GM21529 (cell line): ENCODE data around the gene SCARB1.

Experiments used
- ATAC-seq: cut with Tn5 transposase; IDR thresholded peaks from one replicate; pipeline ENCODE4 v1.9.1; 2021; ENCODE audit not compliant: unreplicated experiment

Gene SCARB1

GRCh38 chr12:124736115-124737039 is 127.3 kb downstream of the SCARB1 start:
- ATAC-seq: no peak

- ATAC-seq: no peak
These were observed 129.4 kb downstream of the SCARB1 start for GRCh38 chr12:124734224-124734788.

GRCh38 chr12:124733086-124733485 is 130.6 kb downstream of the SCARB1 start:
- ATAC-seq: no peak

GRCh38 chr12:124732275-124733075 is 131.2 kb downstream of the SCARB1 start:
- ATAC-seq: no peak

GRCh38 chr12:124731869-124732268 is 131.8 kb downstream of the SCARB1 start:
- no peak for ATAC-seq

- no peak for ATAC-seq
These were observed 133.2 kb downstream of the SCARB1 start for GRCh38 chr12:124730455-124730932.

GRCh38 chr12:124727922-124728321 is 135.7 kb downstream of the SCARB1 start:
- ATAC-seq: no peak

GRCh38 chr12:124727264-124727800 is 136.3 kb downstream of the SCARB1 start:
- ATAC-seq: no peak
